Measurements from ENCODE around the gene GAREM1.
"Not testable (repeated sequence)": the region's sequence is repeated elsewhere in the genome, so short reads cannot be mapped to it uniquely, and the experiment has no call there.

The GAREM1 gene

GRCh38 chr18:32358529-32358928 lies 112.2 kb downstream of the GAREM1 start:
- Mint-ChIP-seq H3K9me3 (no peaks in the 10 kb centered on the region), H3K4me1 (no peaks in the 10 kb centered on the region), H3K27me3 (peaks cover 0 to 5% of the 10 kb centered on the region in 2 donors), H3K27ac (no peak overlapping the region), H3K36me3 (no peaks in the 10 kb centered on the region), H3K4me3 (no peak overlapping the region)
- ATAC-seq (replicated peaks) (no peak), DNase-seq (no peak)

GRCh38 chr18:32358075-32358474 lies 112.6 kb downstream of the GAREM1 start:
- Mint-ChIP-seq H3K36me3 (no peaks in the 10 kb centered on the region), H3K4me3 (no peak overlapping the region)

GRCh38 chr18:32355896-32356295 lies 114.8 kb downstream of the GAREM1 start:
- no peak overlapping the region for H3K4me3 Mint-ChIP-seq
- DNase-seq: no peak
- H3K27me3 Mint-ChIP-seq: peaks cover 5% of the 10 kb centered on the region in 2 donors
- H3K27ac Mint-ChIP-seq: no peak overlapping the region
- no peaks in the 10 kb centered on the region for H3K36me3 Mint-ChIP-seq
- no peaks in the 10 kb centered on the region for H3K4me1 Mint-ChIP-seq
- ATAC-seq (replicated peaks): no peak
- no peaks in the 10 kb centered on the region for H3K9me3 Mint-ChIP-seq

More at GRCh38 chr18:32358075-32358474, 112.6 kb downstream of the GAREM1 start:
- Mint-ChIP-seq H3K9me3 (no peaks in the 10 kb centered on the region), H3K27me3 (peaks cover 0 to 5% of the 10 kb centered on the region in 2 donors), H3K27ac (no peak overlapping the region), H3K4me1 (no peaks in the 10 kb centered on the region)
- no peak for DNase-seq
- ATAC-seq (replicated peaks): peak in 1 of 2 donors; percentile 25

GRCh38 chr18:32354518-32354917 lies 116.2 kb downstream of the GAREM1 start:
- no peaks in the 10 kb centered on the region for H3K4me1 Mint-ChIP-seq
- ATAC-seq (replicated peaks) (no peak), DNase-seq (no peak)
- peaks cover 5% of the 10 kb centered on the region in 2 donors for H3K27me3 Mint-ChIP-seq
- H3K4me3 Mint-ChIP-seq: no peak overlapping the region
- no peaks in the 10 kb centered on the region for H3K9me3 Mint-ChIP-seq
- H3K36me3 Mint-ChIP-seq: no peaks in the 10 kb centered on the region
- no peak overlapping the region for H3K27ac Mint-ChIP-seq

- H3K36me3 Mint-ChIP-seq: no peaks in the 10 kb centered on the region
- H3K27ac Mint-ChIP-seq: no peak overlapping the region
- ATAC-seq (replicated peaks) (no peak), DNase-seq (no peak)
- peaks cover 5% of the 10 kb centered on the region in 2 donors for H3K27me3 Mint-ChIP-seq
- H3K4me3 Mint-ChIP-seq: no peak overlapping the region
- H3K4me1 Mint-ChIP-seq: no peaks in the 10 kb centered on the region
- no peaks in the 10 kb centered on the region for H3K9me3 Mint-ChIP-seq
Measured at GRCh38 chr18:32353257-32353656, 117.4 kb downstream of the GAREM1 start.

- H3K4me3 Mint-ChIP-seq: no peak overlapping the region
- peaks cover 0 to 5% of the 10 kb centered on the region in 2 donors for H3K27me3 Mint-ChIP-seq
- no peaks in the 10 kb centered on the region for H3K4me1 Mint-ChIP-seq
- H3K9me3 Mint-ChIP-seq: no peaks in the 10 kb centered on the region
- H3K36me3 Mint-ChIP-seq: no peaks in the 10 kb centered on the region
- H3K27ac Mint-ChIP-seq: no peak overlapping the region
- no peak for ATAC-seq (replicated peaks)
- DNase-seq: no peak
Measured at GRCh38 chr18:32351032-32351431, 119.7 kb downstream of the GAREM1 start.

GRCh38 chr18:32349728-32350395 lies 120.8 kb downstream of the GAREM1 start:
- ATAC-seq (replicated peaks): no peak
- peaks cover 0 to 5% of the 10 kb centered on the region in 2 donors for H3K27me3 Mint-ChIP-seq

GRCh38 chr18:32346671-32347070 lies 124.0 kb downstream of the GAREM1 start:
- H3K27me3 Mint-ChIP-seq: peaks cover 6% of the 10 kb centered on the region in 2 donors
- no peaks in the 10 kb centered on the region for H3K36me3 Mint-ChIP-seq
- DNase-seq (no peak), ATAC-seq (replicated peaks) (no peak)
- H3K4me1 Mint-ChIP-seq: no peaks in the 10 kb centered on the region
- no peak overlapping the region for H3K4me3 Mint-ChIP-seq
- H3K9me3 Mint-ChIP-seq: no peaks in the 10 kb centered on the region
- no peak overlapping the region for H3K27ac Mint-ChIP-seq

More at GRCh38 chr18:32349728-32350395, 120.8 kb downstream of the GAREM1 start:
- Mint-ChIP-seq H3K4me3 (no peak overlapping the region), H3K36me3 (no peaks in the 10 kb centered on the region), H3K9me3 (no peaks in the 10 kb centered on the region), H3K4me1 (no peaks in the 10 kb centered on the region), H3K27ac (no peak overlapping the region)
- no peak for DNase-seq

- no peaks in the 10 kb centered on the region for H3K9me3 Mint-ChIP-seq
- H3K36me3 Mint-ChIP-seq: no peaks in the 10 kb centered on the region
- DNase-seq (no peak), ATAC-seq (replicated peaks) (no peak)
- peaks cover 6 to 9% of the 10 kb centered on the region in 2 donors for H3K27me3 Mint-ChIP-seq
- H3K4me1 Mint-ChIP-seq: no peaks in the 10 kb centered on the region
- H3K27ac Mint-ChIP-seq: no peak overlapping the region
- no peak overlapping the region for H3K4me3 Mint-ChIP-seq
Measured at GRCh38 chr18:32343634-32344033, 127.0 kb downstream of the GAREM1 start.

GRCh38 chr18:32341112-32341511 lies 129.6 kb downstream of the GAREM1 start:
- DNase-seq; H3K4me1 Mint-ChIP-seq; ATAC-seq (replicated peaks); H3K27ac Mint-ChIP-seq; H3K27me3 Mint-ChIP-seq; H3K9me3 Mint-ChIP-seq; H3K4me3 Mint-ChIP-seq; H3K36me3 Mint-ChIP-seq: not testable (repeated sequence)

- no peak overlapping the region for H3K27ac Mint-ChIP-seq
- no peaks in the 10 kb centered on the region for H3K36me3 Mint-ChIP-seq
- peaks cover 5 to 7% of the 10 kb centered on the region in 2 donors for H3K27me3 Mint-ChIP-seq
- no peak for DNase-seq
- H3K9me3 Mint-ChIP-seq: no peaks in the 10 kb centered on the region
- H3K4me3 Mint-ChIP-seq: no peak overlapping the region
- ATAC-seq (replicated peaks): no peak
- no peaks in the 10 kb centered on the region for H3K4me1 Mint-ChIP-seq
Measured at GRCh38 chr18:32339045-32339444, 131.6 kb downstream of the GAREM1 start.

GRCh38 chr18:32337821-32338220 lies 132.9 kb downstream of the GAREM1 start:
- no peak overlapping the region for H3K27ac Mint-ChIP-seq
- H3K9me3 Mint-ChIP-seq: no peaks in the 10 kb centered on the region
- ATAC-seq (replicated peaks): no peak
- DNase-seq: no peak
- H3K27me3 Mint-ChIP-seq: peaks cover 0 to 3% of the 10 kb centered on the region in 2 donors
- no peaks in the 10 kb centered on the region for H3K36me3 Mint-ChIP-seq
- no peaks in the 10 kb centered on the region for H3K4me1 Mint-ChIP-seq
- no peak overlapping the region for H3K4me3 Mint-ChIP-seq

- no peak for ATAC-seq (replicated peaks)
- Mint-ChIP-seq H3K9me3 (no peaks in the 10 kb centered on the region), H3K27me3 (peaks cover 0 to 3% of the 10 kb centered on the region in 2 donors), H3K4me1 (no peaks in the 10 kb centered on the region), H3K36me3 (no peaks in the 10 kb centered on the region), H3K27ac (no peak overlapping the region), H3K4me3 (no peak overlapping the region)
- DNase-seq: no peak
Measured at GRCh38 chr18:32337347-32337746, 133.3 kb downstream of the GAREM1 start.

GRCh38 chr18:32335228-32335627 lies 135.5 kb downstream of the GAREM1 start:
- Mint-ChIP-seq H3K4me1 (no peaks in the 10 kb centered on the region), H3K4me3 (no peak overlapping the region), H3K27ac (no peak overlapping the region), H3K9me3 (no peaks in the 10 kb centered on the region), H3K36me3 (no peaks in the 10 kb centered on the region), H3K27me3 (peaks cover 3 to 7% of the 10 kb centered on the region in 2 donors)
- DNase-seq (no peak), ATAC-seq (replicated peaks) (no peak)

GRCh38 chr18:32333781-32334180 lies 136.9 kb downstream of the GAREM1 start:
- Mint-ChIP-seq H3K4me1 (no peaks in the 10 kb centered on the region), H3K27ac (no peak overlapping the region), H3K36me3 (no peaks in the 10 kb centered on the region), H3K4me3 (no peak overlapping the region), H3K9me3 (no peaks in the 10 kb centered on the region), H3K27me3 (peaks cover 0 to 7% of the 10 kb centered on the region in 2 donors)
- no peak for DNase-seq
- ATAC-seq (replicated peaks): no peak

Data from stimulated activated naive B cell treated with anti-CD40 and anti-IgM and Interleukin-4, amounts not matched to agents 10 μg/mL and 1 μg/mL and 100 μg/mL, for 72 hours (primary cell).